ENCODE results near the gene TGFBR2. TPM values are rescaled to one million over a fixed set of nuclear protein-coding genes. Genes with fewer than 3 reads are reported as not detected.

TGFBR2 gene
- total RNA-seq, 1 donor from 2014 or later: 26.1 TPM

DNA sequence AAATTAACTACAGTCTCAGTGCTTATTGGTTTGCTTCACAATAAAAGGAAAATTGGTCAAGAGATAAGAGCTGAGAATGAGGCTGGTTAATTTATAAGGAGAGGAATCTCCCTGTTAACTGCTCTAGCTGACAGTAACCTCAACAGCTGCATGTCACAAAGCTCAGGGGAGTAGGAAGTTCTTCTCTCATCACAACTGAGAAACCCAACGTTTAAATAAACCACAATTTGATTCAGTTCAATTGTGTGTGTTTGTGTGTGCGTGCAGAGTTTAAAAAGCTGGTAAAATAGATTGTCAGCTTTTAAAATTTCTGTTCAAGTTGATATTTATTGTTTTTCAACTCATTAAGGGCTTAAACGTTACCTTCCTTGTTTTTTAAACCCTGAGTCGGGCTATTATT lies 3.5 kb upstream of the TGFBR2 start:
- H3K9me3 Mint-ChIP-seq: peaks cover 6% of the 10 kb centered on the region
- DNase-seq (ENCODE audit: extremely low spot score, unreplicated experiment): no peak
- H3K4me3 Mint-ChIP-seq: no peak overlapping the region
- TF ChIP-seq, protein P1, sequence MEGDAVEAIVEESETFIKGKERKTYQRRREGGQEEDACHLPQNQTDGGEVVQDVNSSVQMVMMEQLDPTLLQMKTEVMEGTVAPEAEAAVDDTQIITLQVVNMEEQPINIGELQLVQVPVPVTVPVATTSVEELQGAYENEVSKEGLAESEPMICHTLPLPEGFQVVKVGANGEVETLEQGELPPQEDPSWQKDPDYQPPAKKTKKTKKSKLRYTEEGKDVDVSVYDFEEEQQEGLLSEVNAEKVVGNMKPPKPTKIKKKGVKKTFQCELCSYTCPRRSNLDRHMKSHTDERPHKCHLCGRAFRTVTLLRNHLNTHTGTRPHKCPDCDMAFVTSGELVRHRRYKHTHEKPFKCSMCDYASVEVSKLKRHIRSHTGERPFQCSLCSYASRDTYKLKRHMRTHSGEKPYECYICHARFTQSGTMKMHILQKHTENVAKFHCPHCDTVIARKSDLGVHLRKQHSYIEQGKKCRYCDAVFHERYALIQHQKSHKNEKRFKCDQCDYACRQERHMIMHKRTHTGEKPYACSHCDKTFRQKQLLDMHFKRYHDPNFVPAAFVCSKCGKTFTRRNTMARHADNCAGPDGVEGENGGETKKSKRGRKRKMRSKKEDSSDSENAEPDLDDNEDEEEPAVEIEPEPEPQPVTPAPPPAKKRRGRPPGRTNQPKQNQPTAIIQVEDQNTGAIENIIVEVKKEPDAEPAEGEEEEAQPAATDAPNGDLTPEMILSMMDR (conservative IDR thresholded peaks at IDR 0.05): no peak
- no peak overlapping the region for H3K27ac Mint-ChIP-seq
- peaks cover 16% of the 10 kb centered on the region for H3K27me3 Mint-ChIP-seq
- H3K36me3 Mint-ChIP-seq: no peaks in the 10 kb centered on the region
- H3K4me1 Mint-ChIP-seq (ENCODE audit: unreplicated experiment): peaks cover 20% of the 10 kb centered on the region

DNA sequence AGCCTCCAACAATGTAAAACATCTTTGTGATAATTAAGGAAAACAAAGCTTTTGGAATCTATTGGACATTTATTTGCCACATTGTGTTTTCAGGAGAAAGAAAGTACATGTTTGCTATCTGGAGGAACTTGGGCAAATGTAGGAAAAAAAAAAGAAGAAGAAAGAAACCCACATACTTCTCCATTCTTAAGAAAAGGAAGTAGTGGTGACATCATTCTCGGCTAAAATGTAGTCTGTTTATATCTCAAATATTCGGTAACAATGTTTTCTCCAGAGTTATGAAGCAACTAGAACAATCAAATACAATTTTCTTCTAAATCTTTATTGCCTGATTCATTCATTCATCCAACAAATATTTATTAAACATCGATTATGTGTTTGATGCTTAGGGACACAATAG lies 2.3 kb upstream of the TGFBR2 start:
- Mint-ChIP-seq H3K9me3 (peaks cover 6% of the 10 kb centered on the region), H3K4me3 (peak overlapping the region; percentile 18), H3K36me3 (no peaks in the 10 kb centered on the region), H3K4me1 (ENCODE audit: unreplicated experiment) (peaks cover 24% of the 10 kb centered on the region), H3K27ac (no peak overlapping the region), H3K27me3 (peaks cover 16% of the 10 kb centered on the region)
- DNase-seq (ENCODE audit: extremely low spot score, unreplicated experiment): no peak
- TF ChIP-seq, protein P1 (conservative IDR thresholded peaks at IDR 0.05): no peak

DNA sequence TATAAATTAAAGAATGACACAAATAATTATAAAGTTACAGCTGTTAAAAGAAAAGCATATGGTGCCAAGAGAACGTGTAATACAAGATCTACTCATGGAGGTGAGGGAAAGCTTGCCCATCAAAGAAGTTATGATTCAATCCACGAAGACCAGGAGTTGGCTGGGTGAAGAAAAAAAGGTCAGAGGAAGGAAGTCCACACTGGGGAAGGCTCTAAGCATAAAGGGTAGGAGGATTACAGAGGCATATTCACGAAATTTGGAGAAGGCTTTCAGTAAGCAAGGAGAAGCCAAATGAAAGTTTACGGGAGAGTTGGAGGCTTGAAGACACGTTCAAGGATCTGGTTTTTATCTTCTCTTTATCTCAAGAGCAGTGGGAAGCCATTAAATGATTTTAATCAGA lies 1.8 kb upstream of the TGFBR2 start:
- H3K27ac Mint-ChIP-seq: no peak overlapping the region
- peaks cover 25% of the 10 kb centered on the region for H3K4me1 Mint-ChIP-seq (ENCODE audit: unreplicated experiment)
- H3K36me3 Mint-ChIP-seq: no peaks in the 10 kb centered on the region
- TF ChIP-seq, protein P1 (conservative IDR thresholded peaks at IDR 0.05): no peak
- H3K27me3 Mint-ChIP-seq: peaks cover 16% of the 10 kb centered on the region
- peaks cover 6% of the 10 kb centered on the region for H3K9me3 Mint-ChIP-seq
- H3K4me3 Mint-ChIP-seq: peak overlapping the region; percentile 97
- DNase-seq (ENCODE audit: extremely low spot score, unreplicated experiment): no peak

DNA sequence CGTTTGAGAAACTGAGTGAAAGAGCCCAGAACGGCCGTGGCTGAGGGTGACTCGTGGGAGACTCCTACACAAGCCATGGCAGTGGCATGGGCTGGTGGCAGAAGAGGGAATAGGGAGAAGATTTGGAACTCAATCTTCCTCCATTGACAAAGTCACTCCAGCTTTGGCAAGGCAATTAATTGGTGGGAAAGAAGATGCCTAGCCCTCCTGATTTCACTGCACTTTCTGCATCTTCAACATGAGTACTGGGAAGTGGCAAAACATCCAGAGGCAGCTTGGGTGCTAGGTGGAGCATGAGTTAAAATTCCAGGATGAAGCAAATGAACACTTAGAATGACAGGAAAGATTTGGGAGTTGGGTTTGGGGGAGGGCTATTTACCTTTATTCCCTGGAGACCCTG lies 1.4 kb upstream of the TGFBR2 start:
- peaks cover 6% of the 10 kb centered on the region for H3K9me3 Mint-ChIP-seq

DNA sequence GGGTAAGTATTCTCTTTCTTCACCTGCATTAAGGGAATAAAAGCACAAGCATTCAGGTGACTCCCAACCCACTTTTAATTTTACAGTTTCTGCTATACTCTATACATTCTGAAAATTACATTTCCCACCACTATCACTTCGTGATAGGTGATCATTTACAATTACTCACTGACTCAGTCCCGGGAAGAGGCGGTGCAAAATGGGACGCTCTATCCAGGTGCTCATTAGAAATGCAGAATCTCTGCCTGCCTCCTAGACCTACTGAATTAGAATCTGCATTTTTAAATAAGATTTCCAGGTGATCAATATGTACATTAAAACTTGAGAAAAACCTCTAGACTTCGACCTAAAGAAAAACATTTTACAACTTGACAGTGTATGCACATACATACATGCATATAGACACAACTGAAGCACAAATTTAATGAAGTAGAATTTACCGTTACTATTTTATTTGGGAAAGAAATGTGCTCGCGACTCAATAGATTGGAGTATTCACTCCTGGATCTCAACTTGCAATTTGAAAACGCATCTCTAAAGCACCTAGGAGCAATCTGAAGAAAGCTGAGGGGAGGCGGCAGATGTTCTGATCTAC lies 598 bp upstream of the TGFBR2 start:
- DNase-seq (ENCODE audit: extremely low spot score, unreplicated experiment): no peak
- peak overlapping the region; percentile 92 for H3K27ac Mint-ChIP-seq
- peaks cover 1% of the 10 kb centered on the region for H3K36me3 Mint-ChIP-seq
- H3K4me1 Mint-ChIP-seq (ENCODE audit: unreplicated experiment): peaks cover 31% of the 10 kb centered on the region
- peaks cover 16% of the 10 kb centered on the region for H3K27me3 Mint-ChIP-seq
- H3K4me3 Mint-ChIP-seq: peak overlapping the region; percentile 97
- H3K9me3 Mint-ChIP-seq: peaks cover 6% of the 10 kb centered on the region
- TF ChIP-seq, protein P1 (conservative IDR thresholded peaks at IDR 0.05): no peak

More for the DNA sequence above, 1.4 kb upstream of the TGFBR2 start:
- H3K4me1 Mint-ChIP-seq (ENCODE audit: unreplicated experiment): peaks cover 30% of the 10 kb centered on the region
- peak overlapping the region; percentile 97 for H3K4me3 Mint-ChIP-seq
- H3K36me3 Mint-ChIP-seq: no peaks in the 10 kb centered on the region
- DNase-seq (ENCODE audit: extremely low spot score, unreplicated experiment): no peak
- TF ChIP-seq, protein P1 (conservative IDR thresholded peaks at IDR 0.05): no peak
- no peak overlapping the region for H3K27ac Mint-ChIP-seq
- peaks cover 16% of the 10 kb centered on the region for H3K27me3 Mint-ChIP-seq
